SK-N-SH treated with all-trans-retinoic acid at 6 μM for 48 hours (cell line): ENCODE results near the gene ZSCAN4.

Source experiments
- ATAC-seq: fragments of 200-7000 bp; cut with Tn5 transposase; 3 replicates; pipeline ENCODE4 v1.9.1; 2020; ENCODE audit warnings: mild to moderate bottlenecking, moderate library complexity
- ARNTL ChIP-seq: fragments of 450-650 bp; formaldehyde crosslinking; IDR thresholded peaks from 2 replicates; pipeline ENCODE4 v1.5.0; 2020; ENCODE audit warnings: low read depth, mild to moderate bottlenecking, moderate library complexity, borderline replicate concordance
- BACH2 ChIP-seq: fragments of 250-450 bp; sonication (Bioruptor Pico); IDR thresholded peaks from 2 replicates; pipeline ENCODE4 v1.9.0; 2021; ENCODE audit warnings: mild to moderate bottlenecking, borderline replicate concordance
- CSDC2 ChIP-seq: fragments of 250-450 bp; sonication (Bioruptor Pico); IDR thresholded peaks from 2 replicates; pipeline ENCODE4 v1.5.0; 2020; ENCODE audit warnings: mild to moderate bottlenecking, moderate library complexity
- ESRRG ChIP-seq: fragments of 250-450 bp; sonication (Bioruptor Pico); IDR thresholded peaks from 2 replicates; pipeline ENCODE4 v1.6.1; 2021; ENCODE audit warnings: mild to moderate bottlenecking
- GLIS3 ChIP-seq: fragments of 250-450 bp; sonication (Bioruptor Pico); IDR thresholded peaks from 2 replicates; pipeline ENCODE4 v1.5.0; 2020; ENCODE audit warnings: mild to moderate bottlenecking, moderate library complexity
- ISL1 ChIP-seq: fragments of 250-450 bp; sonication (Bioruptor Pico); IDR thresholded peaks from 2 replicates; pipeline ENCODE4 v2.1.2; 2022; ENCODE audit warnings: mild to moderate bottlenecking, moderate library complexity
- OSR1 ChIP-seq: fragments of 250-450 bp; sonication (Bioruptor Pico); IDR thresholded peaks from 2 replicates; pipeline ENCODE4 v1.8.0; 2022; ENCODE audit warnings: moderate library complexity, mild to moderate bottlenecking, inconsistent platforms
- PPARA ChIP-seq: fragments of 250-450 bp; sonication (Bioruptor Pico); IDR thresholded peaks from 2 replicates; pipeline ENCODE4 v1.5.0; 2020; ENCODE audit warnings: mild to moderate bottlenecking, borderline replicate concordance
- SNAI2 ChIP-seq: fragments of 250-450 bp; sonication (Bioruptor Pico); IDR thresholded peaks from 2 replicates; pipeline ENCODE4 v1.5.0; 2020; ENCODE audit warnings: mild to moderate bottlenecking, moderate library complexity
- TCF4 ChIP-seq: fragments of 250-450 bp; sonication (Bioruptor Pico); IDR thresholded peaks from 2 replicates; pipeline ENCODE4 v1.8.0; 2021; ENCODE audit warnings: mild to moderate bottlenecking, moderate library complexity, borderline replicate concordance
- TOX ChIP-seq: fragments of 250-450 bp; sonication (Bioruptor Pico); IDR thresholded peaks from 2 replicates; pipeline ENCODE4 v1.8.0; 2021; ENCODE audit warnings: mild to moderate bottlenecking, moderate library complexity, borderline replicate concordance
- ZC3H10 ChIP-seq: fragments of 250-450 bp; sonication (Bioruptor Pico); IDR thresholded peaks from 2 replicates; pipeline ENCODE4 v1.5.1; 2021; ENCODE audit warnings: mild to moderate bottlenecking, moderate library complexity
- ZFP3 ChIP-seq: fragments of 250-450 bp; sonication (Bioruptor Pico); IDR thresholded peaks from 2 replicates; pipeline ENCODE4 v1.5.0; 2020; ENCODE audit warnings: mild to moderate bottlenecking, moderate library complexity
- ZNF565 ChIP-seq: fragments of 450-650 bp; formaldehyde crosslinking; conservative IDR thresholded peaks from 2 replicates; pipeline ENCODE4 v1.5.0; 2020; ENCODE audit warnings: low read depth, mild to moderate bottlenecking, moderate library complexity
- ZNF70 ChIP-seq: fragments of 450-650 bp; formaldehyde crosslinking; IDR thresholded peaks from 2 replicates; pipeline ENCODE4 v1.5.0; 2020; ENCODE audit warnings: mild to moderate bottlenecking, moderate library complexity
- ZNF8 ChIP-seq: fragments of 450-650 bp; formaldehyde crosslinking; IDR thresholded peaks from 2 replicates; pipeline ENCODE4 v1.5.0; 2020; ENCODE audit warnings: mild to moderate bottlenecking, moderate library complexity
- TF ChIP-seq, protein P1 (sequence below): fragments of 250-450 bp; sonication (Bioruptor Pico); IDR thresholded peaks from 2 replicates; pipeline ENCODE4 v1.8.0; 2021; ENCODE audit warnings: low read depth, mild to moderate bottlenecking, moderate library complexity, borderline replicate concordance
- TF ChIP-seq, protein P2 (sequence below): fragments of 250-450 bp; sonication (Bioruptor Pico); IDR thresholded peaks from 2 replicates; pipeline ENCODE4 v1.8.0; 2020; ENCODE audit warnings: mild to moderate bottlenecking, moderate library complexity, borderline replicate concordance
- TF ChIP-seq, protein P3 (sequence below): fragments of 250-450 bp; sonication (Bioruptor Pico); IDR thresholded peaks from 2 replicates; pipeline ENCODE4 v1.5.1; 2020; ENCODE audit warnings: low read depth, mild to moderate bottlenecking, moderate library complexity
- TF ChIP-seq, protein P4 (sequence below): fragments of 250-450 bp; sonication (Bioruptor Pico); IDR thresholded peaks from 2 replicates; pipeline ENCODE4 v1.5.0; 2020; ENCODE audit warnings: mild to moderate bottlenecking, moderate library complexity
- TF ChIP-seq, protein P5 (sequence below): fragments of 250-450 bp; sonication (Bioruptor Pico); IDR thresholded peaks from 2 replicates; pipeline ENCODE4 v1.5.1; 2021; ENCODE audit warnings: mild to moderate bottlenecking, moderate library complexity

Gene ZSCAN4

DNA sequence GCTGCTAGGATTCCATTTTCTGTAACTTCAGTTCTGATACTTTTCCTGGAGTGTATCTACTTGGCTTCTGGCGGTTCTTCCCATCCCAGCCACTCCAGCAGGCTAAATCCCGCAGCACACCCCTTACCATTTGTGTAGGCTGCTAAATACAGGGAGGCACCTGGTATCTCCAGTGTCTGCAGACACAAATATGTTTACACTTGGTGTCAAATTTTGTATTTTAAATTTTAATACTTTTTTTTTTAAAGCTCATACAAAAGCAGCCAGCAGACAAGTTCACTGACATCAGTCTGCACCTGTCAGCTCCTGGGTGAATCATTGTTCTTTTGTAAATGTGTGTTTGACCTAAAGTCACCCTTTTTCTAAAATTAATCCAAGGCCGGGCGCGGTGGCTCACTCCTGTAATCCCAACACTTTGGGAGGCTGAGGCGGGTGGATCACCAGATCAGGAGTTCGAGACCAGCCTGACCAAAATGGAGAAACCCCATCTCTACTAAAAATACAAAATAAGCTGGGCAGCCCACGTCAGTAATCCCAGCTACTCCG is 3.4 kb upstream of the ZSCAN4 start:
- no peak for ATAC-seq
- no peak for TF ChIP-seq OSR1 (CRISPR knock-in tag)
- TF ChIP-seq BACH2 (CRISPR knock-in tag), result no peak
- TF ChIP-seq CSDC2 (CRISPR knock-in tag), result no peak
- no peak for TF ChIP-seq ISL1 (CRISPR knock-in tag)
- no peak for TF ChIP-seq ESRRG
- TF ChIP-seq TOX, result no peak
- TF ChIP-seq, protein P1, sequence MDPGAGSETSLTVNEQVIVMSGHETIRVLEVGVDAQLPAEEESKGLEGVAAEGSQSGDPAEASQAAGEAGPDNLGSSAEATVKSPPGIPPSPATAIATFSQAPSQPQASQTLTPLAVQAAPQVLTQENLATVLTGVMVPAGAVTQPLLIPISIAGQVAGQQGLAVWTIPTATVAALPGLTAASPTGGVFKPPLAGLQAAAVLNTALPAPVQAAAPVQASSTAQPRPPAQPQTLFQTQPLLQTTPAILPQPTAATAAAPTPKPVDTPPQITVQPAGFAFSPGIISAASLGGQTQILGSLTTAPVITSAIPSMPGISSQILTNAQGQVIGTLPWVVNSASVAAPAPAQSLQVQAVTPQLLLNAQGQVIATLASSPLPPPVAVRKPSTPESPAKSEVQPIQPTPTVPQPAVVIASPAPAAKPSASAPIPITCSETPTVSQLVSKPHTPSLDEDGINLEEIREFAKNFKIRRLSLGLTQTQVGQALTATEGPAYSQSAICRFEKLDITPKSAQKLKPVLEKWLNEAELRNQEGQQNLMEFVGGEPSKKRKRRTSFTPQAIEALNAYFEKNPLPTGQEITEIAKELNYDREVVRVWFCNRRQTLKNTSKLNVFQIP (CRISPR knock-in tag), result no peak
- no peak for TF ChIP-seq PPARA (CRISPR knock-in tag)
- TF ChIP-seq, protein P2, sequence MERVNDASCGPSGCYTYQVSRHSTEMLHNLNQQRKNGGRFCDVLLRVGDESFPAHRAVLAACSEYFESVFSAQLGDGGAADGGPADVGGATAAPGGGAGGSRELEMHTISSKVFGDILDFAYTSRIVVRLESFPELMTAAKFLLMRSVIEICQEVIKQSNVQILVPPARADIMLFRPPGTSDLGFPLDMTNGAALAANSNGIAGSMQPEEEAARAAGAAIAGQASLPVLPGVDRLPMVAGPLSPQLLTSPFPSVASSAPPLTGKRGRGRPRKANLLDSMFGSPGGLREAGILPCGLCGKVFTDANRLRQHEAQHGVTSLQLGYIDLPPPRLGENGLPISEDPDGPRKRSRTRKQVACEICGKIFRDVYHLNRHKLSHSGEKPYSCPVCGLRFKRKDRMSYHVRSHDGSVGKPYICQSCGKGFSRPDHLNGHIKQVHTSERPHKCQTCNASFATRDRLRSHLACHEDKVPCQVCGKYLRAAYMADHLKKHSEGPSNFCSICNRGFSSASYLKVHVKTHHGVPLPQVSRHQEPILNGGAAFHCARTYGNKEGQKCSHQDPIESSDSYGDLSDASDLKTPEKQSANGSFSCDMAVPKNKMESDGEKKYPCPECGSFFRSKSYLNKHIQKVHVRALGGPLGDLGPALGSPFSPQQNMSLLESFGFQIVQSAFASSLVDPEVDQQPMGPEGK (CRISPR knock-in tag), result no peak
- TF ChIP-seq ZC3H10, result no peak
- TF ChIP-seq GLIS3 (CRISPR knock-in tag), result no peak
- TF ChIP-seq ZFP3, result no peak
- TF ChIP-seq ZNF8 (CRISPR knock-in tag), result no peak
- no peak for TF ChIP-seq TCF4 (CRISPR knock-in tag)
- TF ChIP-seq, protein P3, sequence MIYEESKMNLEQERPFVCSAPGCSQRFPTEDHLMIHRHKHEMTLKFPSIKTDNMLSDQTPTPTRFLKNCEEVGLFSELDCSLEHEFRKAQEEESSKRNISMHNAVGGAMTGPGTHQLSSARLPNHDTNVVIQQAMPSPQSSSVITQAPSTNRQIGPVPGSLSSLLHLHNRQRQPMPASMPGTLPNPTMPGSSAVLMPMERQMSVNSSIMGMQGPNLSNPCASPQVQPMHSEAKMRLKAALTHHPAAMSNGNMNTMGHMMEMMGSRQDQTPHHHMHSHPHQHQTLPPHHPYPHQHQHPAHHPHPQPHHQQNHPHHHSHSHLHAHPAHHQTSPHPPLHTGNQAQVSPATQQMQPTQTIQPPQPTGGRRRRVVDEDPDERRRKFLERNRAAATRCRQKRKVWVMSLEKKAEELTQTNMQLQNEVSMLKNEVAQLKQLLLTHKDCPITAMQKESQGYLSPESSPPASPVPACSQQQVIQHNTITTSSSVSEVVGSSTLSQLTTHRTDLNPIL (CRISPR knock-in tag), result no peak
- TF ChIP-seq, protein P4, sequence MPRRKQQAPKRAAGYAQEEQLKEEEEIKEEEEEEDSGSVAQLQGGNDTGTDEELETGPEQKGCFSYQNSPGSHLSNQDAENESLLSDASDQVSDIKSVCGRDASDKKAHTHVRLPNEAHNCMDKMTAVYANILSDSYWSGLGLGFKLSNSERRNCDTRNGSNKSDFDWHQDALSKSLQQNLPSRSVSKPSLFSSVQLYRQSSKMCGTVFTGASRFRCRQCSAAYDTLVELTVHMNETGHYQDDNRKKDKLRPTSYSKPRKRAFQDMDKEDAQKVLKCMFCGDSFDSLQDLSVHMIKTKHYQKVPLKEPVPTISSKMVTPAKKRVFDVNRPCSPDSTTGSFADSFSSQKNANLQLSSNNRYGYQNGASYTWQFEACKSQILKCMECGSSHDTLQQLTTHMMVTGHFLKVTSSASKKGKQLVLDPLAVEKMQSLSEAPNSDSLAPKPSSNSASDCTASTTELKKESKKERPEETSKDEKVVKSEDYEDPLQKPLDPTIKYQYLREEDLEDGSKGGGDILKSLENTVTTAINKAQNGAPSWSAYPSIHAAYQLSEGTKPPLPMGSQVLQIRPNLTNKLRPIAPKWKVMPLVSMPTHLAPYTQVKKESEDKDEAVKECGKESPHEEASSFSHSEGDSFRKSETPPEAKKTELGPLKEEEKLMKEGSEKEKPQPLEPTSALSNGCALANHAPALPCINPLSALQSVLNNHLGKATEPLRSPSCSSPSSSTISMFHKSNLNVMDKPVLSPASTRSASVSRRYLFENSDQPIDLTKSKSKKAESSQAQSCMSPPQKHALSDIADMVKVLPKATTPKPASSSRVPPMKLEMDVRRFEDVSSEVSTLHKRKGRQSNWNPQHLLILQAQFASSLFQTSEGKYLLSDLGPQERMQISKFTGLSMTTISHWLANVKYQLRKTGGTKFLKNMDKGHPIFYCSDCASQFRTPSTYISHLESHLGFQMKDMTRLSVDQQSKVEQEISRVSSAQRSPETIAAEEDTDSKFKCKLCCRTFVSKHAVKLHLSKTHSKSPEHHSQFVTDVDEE, result no peak
- TF ChIP-seq, protein P5, sequence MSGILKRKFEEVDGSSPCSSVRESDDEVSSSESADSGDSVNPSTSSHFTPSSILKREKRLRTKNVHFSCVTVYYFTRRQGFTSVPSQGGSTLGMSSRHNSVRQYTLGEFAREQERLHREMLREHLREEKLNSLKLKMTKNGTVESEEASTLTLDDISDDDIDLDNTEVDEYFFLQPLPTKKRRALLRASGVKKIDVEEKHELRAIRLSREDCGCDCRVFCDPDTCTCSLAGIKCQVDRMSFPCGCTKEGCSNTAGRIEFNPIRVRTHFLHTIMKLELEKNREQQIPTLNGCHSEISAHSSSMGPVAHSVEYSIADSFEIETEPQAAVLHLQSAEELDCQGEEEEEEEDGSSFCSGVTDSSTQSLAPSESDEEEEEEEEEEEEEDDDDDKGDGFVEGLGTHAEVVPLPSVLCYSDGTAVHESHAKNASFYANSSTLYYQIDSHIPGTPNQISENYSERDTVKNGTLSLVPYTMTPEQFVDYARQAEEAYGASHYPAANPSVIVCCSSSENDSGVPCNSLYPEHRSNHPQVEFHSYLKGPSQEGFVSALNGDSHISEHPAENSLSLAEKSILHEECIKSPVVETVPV (CRISPR knock-in tag), result no peak

DNA sequence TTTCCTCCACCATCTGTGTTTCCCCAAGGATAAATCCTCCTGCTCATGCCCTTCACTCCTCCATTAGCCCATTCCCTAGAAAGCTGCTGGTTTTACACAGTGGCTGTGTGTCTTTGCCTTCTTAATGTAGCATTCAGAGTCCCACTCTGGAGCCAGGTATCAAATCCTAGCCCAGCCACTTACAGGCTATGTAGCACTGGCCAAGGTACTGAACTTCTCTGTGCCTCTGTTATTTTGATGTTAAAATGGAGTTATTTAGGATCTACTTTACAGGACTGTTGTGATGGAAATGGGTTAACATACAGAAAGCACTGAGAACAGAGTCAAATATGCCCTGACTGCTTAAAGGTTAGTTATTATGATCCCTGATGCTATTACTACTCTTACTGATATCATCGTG is 1.5 kb upstream of the ZSCAN4 start:
- no peak for ATAC-seq
- TF ChIP-seq, protein P2 (CRISPR knock-in tag), result no peak
- TF ChIP-seq ESRRG (no peak), BACH2 (CRISPR knock-in tag) (no peak), ISL1 (CRISPR knock-in tag) (no peak), ZFP3 (no peak), TOX (no peak), SNAI2 (CRISPR knock-in tag) (no peak), ARNTL (CRISPR knock-in tag) (no peak), ZNF8 (CRISPR knock-in tag) (no peak), ZNF565 (no peak), CSDC2 (CRISPR knock-in tag) (no peak), ZC3H10 (no peak), ZNF70 (CRISPR knock-in tag) (no peak)
- TF ChIP-seq, protein P5 (CRISPR knock-in tag), result no peak
- TF ChIP-seq, protein P1 (CRISPR knock-in tag), result no peak
- TF ChIP-seq, protein P4, result no peak
